OCI-M2 (cell line): ENCODE data around the gene SAP130.

Experiments used
- DNase-seq: peaks from one replicate; lab custom pipeline; 2025; ENCODE audit not compliant: unreplicated experiment; lab: John Stamatoyannopoulos, UW

Gene SAP130

DNA sequence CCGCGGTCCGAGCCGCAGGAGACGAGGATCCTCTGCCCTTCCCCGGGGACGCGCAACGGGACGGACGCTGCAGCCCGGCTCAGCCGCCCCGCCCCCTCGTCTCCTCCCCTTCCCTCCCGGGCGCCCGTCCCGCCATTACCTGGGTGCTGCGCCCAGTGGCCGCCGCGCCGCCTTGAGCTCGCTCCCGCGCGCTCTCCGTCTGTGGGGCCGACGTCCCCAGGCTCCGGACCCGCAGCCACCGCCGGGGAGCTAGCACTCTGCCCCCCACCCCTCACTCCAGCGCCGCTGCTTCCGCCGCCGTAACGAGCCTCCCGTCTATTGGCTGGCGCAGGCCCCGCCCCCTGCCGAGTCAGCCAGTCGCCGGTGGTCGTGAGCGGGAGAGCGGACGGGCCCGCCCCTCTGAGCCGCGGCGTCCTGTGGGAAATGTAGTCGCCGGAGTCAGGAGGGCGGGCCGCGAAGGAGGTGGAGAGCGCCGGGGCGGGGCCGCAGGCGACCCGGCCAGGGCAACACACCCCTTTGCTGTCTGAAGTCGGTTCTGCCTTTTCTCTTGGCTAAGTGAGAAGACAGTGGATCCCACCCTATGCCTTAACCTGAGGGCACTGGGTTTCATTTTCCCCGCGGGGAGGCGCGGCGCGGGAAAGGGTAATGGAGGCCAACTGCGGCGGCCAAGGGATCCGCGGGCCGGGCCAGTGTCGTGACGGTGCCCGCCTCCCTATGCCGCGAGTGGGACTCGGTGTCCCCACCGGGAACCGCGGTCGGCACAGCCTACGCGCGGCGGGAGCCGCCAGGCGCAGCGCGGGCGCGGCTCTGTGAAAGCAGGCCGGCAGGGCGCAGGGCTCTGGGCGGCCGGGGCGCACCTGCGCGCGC, at the start of gene SAP130:
SAP130 (minus strand) TSS at position 259 of the 867 bp plus-strand sequence. CDS start 1,767 bp downstream, outside the sequence.
- DNase-seq, result peak; percentile 55

DNA sequence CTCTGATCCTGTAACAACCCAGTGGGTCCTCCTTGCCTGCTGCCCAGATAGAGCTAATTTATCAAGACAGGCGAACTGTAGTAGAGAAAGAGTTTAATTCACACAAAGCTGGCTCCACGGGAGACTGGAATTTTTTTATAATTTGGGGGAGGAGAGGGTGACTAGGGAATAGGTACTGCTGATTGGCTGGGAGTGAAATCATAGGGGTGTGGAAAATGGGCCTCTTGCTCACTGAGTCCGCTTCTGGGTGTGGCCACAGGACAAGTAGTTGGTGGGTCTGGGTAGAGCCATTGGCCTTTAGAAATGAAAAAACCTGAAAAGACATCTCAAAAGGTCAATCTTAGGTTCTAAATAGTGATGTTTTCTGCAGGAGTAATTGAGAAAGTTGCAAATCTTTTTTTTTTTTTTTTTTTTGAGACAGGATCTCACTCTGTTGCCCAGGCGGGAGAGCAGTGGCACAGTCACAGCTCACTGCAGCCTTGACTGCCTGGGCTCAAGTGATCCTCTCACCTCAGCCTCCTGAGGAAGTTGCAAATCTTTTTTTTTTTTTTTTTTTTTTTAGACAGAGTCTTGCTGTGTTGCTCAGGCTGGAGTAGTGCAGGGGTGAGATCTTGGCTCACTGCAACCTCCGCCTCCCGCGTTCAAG, 48.7 kb upstream of the SAP130 start:
- DNase-seq, result no peak

GRCh38 chr2:128073278-128073677, 45.4 kb upstream of the SAP130 start:
- DNase-seq, result no peak

DNA sequence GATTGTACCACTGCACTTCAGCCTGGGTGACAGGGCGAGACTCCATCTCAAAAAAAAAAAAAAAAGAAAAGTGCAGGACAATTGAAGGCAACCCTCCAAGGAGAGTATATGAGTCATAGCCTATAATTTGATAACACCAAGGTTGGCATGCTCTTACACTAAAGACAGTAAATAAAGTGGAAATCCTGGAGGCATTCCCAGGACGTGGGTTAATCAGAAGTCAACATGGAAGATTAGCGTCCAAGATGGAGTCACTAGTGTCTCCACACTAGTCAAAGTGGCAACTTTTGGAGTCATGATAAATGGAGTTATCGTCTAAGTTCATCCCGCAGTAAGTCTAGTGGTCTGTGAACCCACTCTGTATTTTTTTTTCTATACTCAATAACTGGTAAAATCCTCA, 41.9 kb upstream of the SAP130 start:
- DNase-seq, result no peak

DNA sequence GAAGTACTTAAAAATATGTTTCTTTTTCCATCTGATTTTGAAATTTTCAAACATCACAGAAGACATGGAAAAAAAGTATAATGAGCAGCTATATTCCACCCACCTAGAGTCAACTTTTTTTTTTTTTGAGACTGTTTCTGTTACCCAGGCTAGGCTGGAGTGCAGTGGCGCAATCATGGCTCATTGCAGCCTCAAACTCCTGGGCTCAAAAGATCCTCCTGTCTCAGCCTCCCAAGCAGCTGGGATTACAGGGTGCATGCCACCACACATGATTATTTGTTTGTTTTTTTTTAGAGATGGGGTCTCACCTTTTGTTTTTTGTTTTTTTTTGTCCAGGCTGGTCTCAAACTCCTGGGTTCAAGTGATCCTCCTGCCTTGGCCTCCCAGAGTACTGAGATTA, 36.5 kb upstream of the SAP130 start:
- DNase-seq, result no peak

DNA sequence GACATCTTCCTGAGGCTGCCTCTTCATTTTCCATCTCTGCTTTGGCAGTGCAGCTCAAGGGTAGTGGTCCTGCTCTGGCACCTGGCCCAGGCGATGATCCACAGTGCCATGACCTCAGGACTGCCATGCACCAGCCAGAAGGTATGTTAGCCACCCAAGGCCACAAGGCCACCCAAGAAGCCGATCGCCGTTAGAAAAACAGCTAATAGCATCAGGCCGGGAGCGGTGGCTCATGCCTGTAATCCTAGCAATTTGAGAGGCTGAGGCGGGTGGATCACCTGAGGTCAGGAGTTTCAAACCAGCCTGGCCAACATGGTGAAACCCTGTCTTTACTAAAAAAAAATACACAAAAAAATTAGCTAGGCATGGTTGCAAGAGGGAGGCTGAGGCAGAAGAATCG, 34.7 kb upstream of the SAP130 start:
- DNase-seq, result no peak

- DNase-seq, result no peak
Measured at GRCh38 chr2:128058114-128058513, 30.3 kb upstream of the SAP130 start.

DNA sequence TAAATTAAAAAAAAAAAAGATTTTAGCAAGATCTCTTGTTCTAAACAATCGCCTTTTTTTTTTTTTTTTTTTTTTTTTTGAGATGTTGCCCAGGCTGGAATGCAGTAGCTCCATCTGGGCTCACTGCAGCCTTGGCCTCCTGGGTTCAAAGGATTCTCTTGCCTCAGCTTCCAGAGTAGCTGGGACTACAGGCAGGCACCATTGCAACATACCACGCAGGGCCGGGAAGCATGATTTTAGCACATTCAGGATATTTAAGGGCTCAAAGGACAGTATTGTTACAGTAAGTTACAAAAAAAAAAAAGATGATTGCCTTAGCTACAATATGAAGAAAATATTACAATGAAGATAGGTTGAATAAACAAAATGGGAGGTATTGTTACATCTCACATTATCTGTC, 29.5 kb upstream of the SAP130 start:
- DNase-seq, result no peak

DNA sequence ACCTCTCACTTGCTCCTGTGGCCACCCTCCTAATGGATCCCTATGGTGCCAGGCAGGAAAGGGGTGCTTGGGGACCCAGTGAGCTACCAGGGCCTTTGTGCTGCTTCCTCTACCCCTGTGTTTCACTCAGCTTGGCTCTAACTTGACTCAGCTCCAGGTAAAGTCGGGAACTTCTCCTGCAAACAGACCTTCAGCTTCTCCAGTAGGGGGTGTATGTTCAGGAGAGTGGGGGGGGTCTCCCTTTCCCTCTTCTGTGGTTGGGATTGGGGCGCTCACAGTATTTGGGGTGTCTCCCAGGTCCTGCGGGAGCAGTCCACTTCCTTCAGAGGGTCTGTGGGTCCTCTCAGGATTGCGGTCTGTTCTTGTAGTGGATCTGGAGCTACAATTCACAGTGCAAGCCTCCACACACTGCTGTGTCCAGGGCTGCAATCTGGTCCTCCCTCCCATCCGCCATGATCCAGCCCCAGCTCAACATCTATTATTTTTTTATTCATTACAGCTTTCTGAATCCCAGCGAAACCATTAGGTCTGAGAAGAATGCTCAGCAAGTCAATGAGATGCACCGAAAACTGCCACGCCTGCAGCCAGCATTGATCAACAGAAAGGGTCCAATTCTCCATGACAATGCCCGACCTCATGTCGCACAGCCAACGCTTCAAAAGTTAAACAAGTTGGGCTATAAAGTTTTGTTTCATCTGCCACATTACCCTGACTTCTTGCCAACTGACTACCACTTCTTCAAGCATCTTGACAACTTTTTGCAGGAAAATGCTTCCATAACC, 26.4 kb upstream of the SAP130 start:
- no peak for DNase-seq

- no peak for DNase-seq
Measured at GRCh38 chr2:128053331-128053730, 25.5 kb upstream of the SAP130 start.

DNA sequence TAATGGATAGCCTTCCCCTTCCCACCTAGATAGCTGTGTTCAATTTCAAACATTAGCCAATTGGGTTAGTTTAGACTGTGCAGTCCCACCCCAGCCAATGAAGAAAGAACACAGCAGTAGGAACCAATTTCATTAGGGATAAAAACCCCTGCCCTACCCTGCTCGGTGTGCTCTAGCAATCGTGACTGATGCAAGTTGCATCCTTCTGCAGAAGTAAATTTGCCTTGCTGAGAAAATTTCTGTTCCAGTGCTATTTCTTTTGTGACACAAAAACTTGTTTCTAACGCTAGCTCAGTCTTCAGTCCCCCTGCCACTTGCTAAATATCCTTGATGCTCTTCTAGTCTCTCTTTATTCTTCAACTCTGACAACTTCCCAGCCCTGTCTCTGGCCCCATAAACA, 15.2 kb upstream of the SAP130 start:
- DNase-seq, result no peak

DNA sequence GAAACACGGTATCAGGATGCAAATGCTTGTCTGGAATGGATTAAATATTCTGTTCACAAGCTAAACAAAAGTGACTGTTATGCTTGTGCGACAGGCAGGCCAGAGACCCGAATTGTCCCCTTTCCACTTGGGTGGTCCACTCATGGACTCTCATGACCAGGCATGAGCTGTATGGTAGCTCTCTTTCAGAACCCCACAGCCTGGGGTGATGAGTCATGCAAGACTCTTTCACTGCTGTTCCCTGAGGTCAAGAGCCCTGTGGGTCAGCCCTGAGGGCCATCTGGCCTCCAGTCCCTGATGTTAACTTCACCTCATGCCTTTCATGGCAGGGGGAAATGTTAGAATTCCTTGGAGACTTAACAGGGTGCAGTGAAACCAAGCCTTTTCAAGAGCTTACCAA, 13.7 kb upstream of the SAP130 start:
- DNase-seq, result no peak

GRCh38 chr2:128040166-128040771, 12.4 kb upstream of the SAP130 start:
- no peak for DNase-seq

- DNase-seq, result no peak
Measured at GRCh38 chr2:128039535-128039934, 11.7 kb upstream of the SAP130 start.

DNA sequence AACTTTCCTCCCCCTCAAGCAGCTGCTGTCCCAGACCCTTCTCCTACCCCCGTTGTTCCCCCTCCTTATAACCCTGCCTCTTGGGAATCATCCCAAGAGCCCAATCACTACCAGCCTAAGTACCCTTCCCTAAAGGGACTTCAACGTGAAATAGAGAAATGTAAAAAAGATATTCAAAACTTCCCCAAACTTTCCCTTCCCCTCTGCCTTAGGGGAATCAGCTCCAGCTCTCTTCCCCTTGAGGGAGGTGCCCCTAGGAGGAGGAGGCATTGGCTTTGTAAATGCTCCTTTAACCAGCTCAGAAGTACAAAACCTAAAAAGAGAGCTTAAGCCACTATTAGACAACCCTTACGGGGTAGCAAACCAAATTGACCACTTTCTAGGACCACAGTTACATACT, 10.6 kb upstream of the SAP130 start:
- no peak for DNase-seq

- no peak for DNase-seq
Measured at GRCh38 chr2:128037649-128038048, 9.8 kb upstream of the SAP130 start.

- no peak for DNase-seq
Measured at GRCh38 chr2:128036748-128037607, 9.1 kb upstream of the SAP130 start.

DNA sequence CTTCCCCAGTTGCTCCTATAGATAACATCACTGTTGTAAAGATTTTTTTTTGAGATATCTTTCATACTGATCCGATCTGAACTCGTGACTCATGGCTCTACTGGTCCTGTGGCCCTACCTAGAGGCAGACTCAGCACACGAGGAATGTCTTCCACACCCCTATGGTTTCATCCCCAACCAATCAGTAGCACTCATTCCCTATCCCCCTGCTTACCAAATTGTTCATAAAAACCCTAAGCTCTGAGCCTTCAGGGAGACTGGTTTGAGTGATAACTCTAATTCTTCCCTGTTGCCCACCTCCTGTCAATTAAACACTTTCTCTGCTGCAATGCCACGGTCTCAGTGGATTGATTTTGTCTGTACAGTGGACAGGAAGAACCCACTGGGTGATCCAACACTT, 4.2 kb upstream of the SAP130 start:
- no peak for DNase-seq

DNA sequence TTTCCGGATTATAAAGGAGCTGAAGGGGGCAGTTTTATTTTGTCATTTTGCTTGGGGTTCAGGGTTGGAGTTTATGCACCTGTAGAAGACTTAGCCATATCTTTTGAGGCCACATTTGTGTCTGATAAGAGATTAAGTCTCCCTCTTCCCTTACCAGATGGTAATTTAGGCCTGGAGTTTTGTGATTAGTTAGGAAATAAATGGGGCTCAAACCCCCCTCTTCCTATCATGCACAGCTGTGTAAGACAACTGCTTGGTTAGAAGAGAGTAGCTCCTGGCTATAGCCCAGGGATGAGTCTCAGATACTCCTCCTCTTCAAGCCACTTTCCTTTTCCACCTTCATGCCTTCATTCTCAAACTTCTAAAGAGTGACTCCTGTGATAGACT, 802 bp upstream of the SAP130 start:
- no peak for DNase-seq

DNA sequence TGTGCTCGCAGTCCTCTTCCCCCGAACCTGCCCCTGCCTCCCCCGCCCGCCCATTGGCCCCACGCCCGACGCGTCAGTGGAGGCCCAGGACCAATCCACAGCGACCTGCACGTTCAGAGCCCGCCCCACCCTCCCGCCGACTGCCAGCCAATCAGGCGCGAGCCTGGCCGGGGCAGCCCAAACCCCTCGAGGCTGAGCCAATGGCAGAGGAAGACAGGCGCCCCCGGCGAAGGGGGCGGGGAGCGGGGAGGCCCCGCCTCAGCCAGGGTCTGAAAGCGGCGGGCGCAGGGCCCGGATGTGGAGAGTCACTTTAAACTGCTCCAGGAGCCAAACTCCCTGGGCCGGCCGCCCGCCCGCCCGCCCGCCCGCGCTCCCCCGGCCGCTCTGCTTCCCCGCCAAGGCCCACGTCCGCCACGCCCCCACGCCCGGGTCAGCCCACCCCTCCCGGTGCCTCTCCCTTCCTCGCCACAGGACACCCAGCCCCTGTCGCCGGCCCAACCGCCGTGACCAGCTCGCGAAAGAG, 520 bp downstream of the SAP130 start:
- DNase-seq, result peak; percentile 59
